Measurements from ENCODE around the gene SHISAL1. TPM values are rescaled to one million over a fixed set of nuclear protein-coding genes. Genes with fewer than 3 reads are reported as not detected.

Gene SHISAL1
- total and polyA plus RNA-seq, 2 donors (not counting 3 experiments of a cell fraction or from before 2014, with no cell fraction given), result 0.01 to 0.07 TPM

GRCh38 chr22:44328762-44329161 lies 16.0 kb upstream of the SHISAL1 start:
- Histone ChIP-seq H3K4me3 (replicated peaks in 1 of 3; ENCODE audit: insufficient read depth in 1 of 3, low read depth in 1 of 3, low read length in 3 of 3) (no peak overlapping the region), H3K27me3 (ENCODE audit: control insufficient read depth in 2 of 2, insufficient read depth in 2 of 2, low read length in 2 of 2) (peaks cover 29 to 32% of the 10 kb centered on the region in 2 experiments), H3K4me1 (ENCODE audit: control insufficient read depth, extremely low read depth, insufficient read depth, low read length) (no peaks in the 10 kb centered on the region), H3K9me1 (replicated peaks; ENCODE audit: control insufficient read depth, extremely low read depth, insufficient read depth, low read length) (no peaks in the 10 kb centered on the region), H3K4me2 (ENCODE audit: insufficient read depth, low read length) (no peak overlapping the region), H3K27ac (ENCODE audit: insufficient read depth, low read depth, low read length) (no peak overlapping the region), H3K79me2 (ENCODE audit: control insufficient read depth, insufficient read depth, low read length) (no peaks in the 10 kb centered on the region), H3K9ac (replicated peaks; ENCODE audit: extremely low read depth, insufficient read depth, low read length) (no peak overlapping the region), H4K20me1 (replicated peaks; ENCODE audit: control insufficient read depth, extremely low read depth, insufficient read depth, low read length) (no peaks in the 10 kb centered on the region), H2AFZ (ENCODE audit: low read depth, low read length) (no peak overlapping the region), H3K36me3 (ENCODE audit: control insufficient read depth in 2 of 2, extremely low read depth in 1 of 2, insufficient read depth in 2 of 2, low read length in 2 of 2) (no peaks in the 10 kb centered on the region), H3K9me3 (replicated peaks; ENCODE audit: control insufficient read depth, insufficient read depth, low read length) (no peaks in the 10 kb centered on the region)
- DNase-seq (ENCODE audit: low read depth, low spot score) (no peak), FAIRE-seq (no peak)
- dilution Hi-C loops (cut with MboI; ENCODE audit: extremely low pct_ligation_motif_present, low sequenced_read_pairs), result no loop called here
- no TSS peak for BruUV-seq (replicated peaks)
- ChIA-PET CTCF (no interaction called here), POLR2A (interaction anchor here (0.6 kb wide), 1 partner anchor 545 kb away, joined by 3 read pairs; no protein-coding TSS in a partner anchor)
- no peak for TF ChIP-seq JUN (IDR thresholded peaks at IDR 0.05; ENCODE audit: borderline replicate concordance, insufficient read depth, insufficient read length, low read depth)
- no peak for TF ChIP-seq EZH2 (IDR thresholded peaks at IDR 0.05; ENCODE audit: borderline replicate concordance, low read depth, low read length, severe bottlenecking)
- TF ChIP-seq MAX (IDR thresholded peaks at IDR 0.05; ENCODE audit: insufficient read depth, insufficient read length), result no peak
- TF ChIP-seq CTCF (IDR thresholded peaks at IDR 0.05; ENCODE audit: extremely low read depth in 1 of 2, insufficient read depth in 1 of 2, low read depth in 1 of 2, low read length in 2 of 2), result no peak
- intact Hi-C loops (cut with micrococcal nuclease), result loop anchor here (5.0 kb wide), 1 partner anchor 336 kb away; no protein-coding TSS in a partner anchor

- Histone ChIP-seq H3K9me1 (replicated peaks; ENCODE audit: control insufficient read depth, extremely low read depth, insufficient read depth, low read length) (no peaks in the 10 kb centered on the region), H3K9ac (replicated peaks; ENCODE audit: extremely low read depth, insufficient read depth, low read length) (no peak overlapping the region), H3K4me3 (replicated peaks in 1 of 3; ENCODE audit: insufficient read depth in 1 of 3, low read depth in 1 of 3, low read length in 3 of 3) (no peak overlapping the region), H3K36me3 (ENCODE audit: control insufficient read depth in 2 of 2, extremely low read depth in 1 of 2, insufficient read depth in 2 of 2, low read length in 2 of 2) (no peaks in the 10 kb centered on the region), H3K9me3 (replicated peaks; ENCODE audit: control insufficient read depth, insufficient read depth, low read length) (no peaks in the 10 kb centered on the region), H3K4me2 (ENCODE audit: insufficient read depth, low read length) (no peak overlapping the region), H3K4me1 (ENCODE audit: control insufficient read depth, extremely low read depth, insufficient read depth, low read length) (no peaks in the 10 kb centered on the region), H3K79me2 (ENCODE audit: control insufficient read depth, insufficient read depth, low read length) (no peaks in the 10 kb centered on the region), H2AFZ (ENCODE audit: low read depth, low read length) (no peak overlapping the region), H3K27me3 (ENCODE audit: control insufficient read depth in 2 of 2, insufficient read depth in 2 of 2, low read length in 2 of 2) (peaks cover 29 to 32% of the 10 kb centered on the region in 2 experiments), H4K20me1 (replicated peaks; ENCODE audit: control insufficient read depth, extremely low read depth, insufficient read depth, low read length) (no peaks in the 10 kb centered on the region), H3K27ac (ENCODE audit: insufficient read depth, low read depth, low read length) (no peak overlapping the region)
- ChIA-PET CTCF (no interaction called here), POLR2A (interaction anchor here (0.6 kb wide), 1 partner anchor 545 kb away, joined by 3 read pairs; no protein-coding TSS in a partner anchor)
- DNase-seq (ENCODE audit: low read depth, low spot score), result no peak
- no TSS peak for BruUV-seq (replicated peaks)
- TF ChIP-seq GATA2 (IDR thresholded peaks at IDR 0.05; ENCODE audit: insufficient read depth, insufficient read length, low read depth, low read length) (no peak), MYC (IDR thresholded peaks at IDR 0.05; ENCODE audit: low read depth, low read length) (no peak), FOS (IDR thresholded peaks at IDR 0.05; ENCODE audit: borderline replicate concordance, insufficient read depth, low read length) (no peak)
- intact Hi-C loops (cut with micrococcal nuclease), result loop anchor here (5.0 kb wide), 1 partner anchor 336 kb away; no protein-coding TSS in a partner anchor
- no peak for FAIRE-seq
- dilution Hi-C loops (cut with MboI; ENCODE audit: extremely low pct_ligation_motif_present, low sequenced_read_pairs), result no loop called here
Measured at GRCh38 chr22:44328326-44328725, 15.6 kb upstream of the SHISAL1 start.
